CD4-positive, alpha-beta T cell (primary cell): ENCODE data around the gene LPIN2. TPM values are rescaled to one million over a fixed set of nuclear protein-coding genes. Genes with fewer than 3 reads are reported as not detected.
A peak's percentile ranks its signal among the peaks of the same experiment; 100 is the strongest.

ENCODE experiments used
- ATAC-seq: fragments of 200-7000 bp; cut with Tn5 transposase; one replicate; pipeline ENCODE4 v1.10.0; 2022; ENCODE audit warnings: mild to moderate bottlenecking; ENCODE audit not compliant: poor library complexity
- CTCF ChIA-PET: fragments of 350-600 bp; sonication (Branson Sonifier 250); formaldehyde crosslinking; loops from one replicate; lab custom pipeline; 2021; ENCODE audit warnings: antibody characterized with exemption, inconsistent platforms; lab: Charles Lee
- POLR2A ChIA-PET: fragments of 350-600 bp; sonication (Branson Sonifier 250); formaldehyde crosslinking; loops from one replicate; lab custom pipeline; 2021; ENCODE audit warnings: antibody characterized with exemption, inconsistent platforms; lab: Charles Lee
- DNase-seq, 14 experiments: peaks; one replicate each; pipeline ENCODE4 v3.0.0-alpha.2; 2013 to 2020; ENCODE audit warnings: mixed read lengths in 2 of 14
- H3K27ac ChIP-seq, 2 donors: one replicate each; pipeline versions ENCODE4 v1.5.1 to v1.7.0; 2013; ENCODE audit warnings: low read length in 2 of 2, low read depth in 1 of 2, mild to moderate bottlenecking in 1 of 2
- H3K27me3 ChIP-seq, 2 experiments: 1 replicate in 1 of 2; 2 replicates in 1 of 2; pipeline versions ENCODE4 v1.6.1 to v1.7.0; 2013; ENCODE audit warnings: low read length in 2 of 2, control low read depth in 1 of 2, mild to moderate bottlenecking in 1 of 2, moderate library complexity in 1 of 2; ENCODE audit not compliant: insufficient read depth in 2 of 2, control insufficient read depth in 1 of 2
- H3K36me3 ChIP-seq: one replicate; pipeline ENCODE4 v1.6.1; 2013; ENCODE audit warnings: low read length, control low read depth; ENCODE audit not compliant: insufficient read depth
- H3K4me1 ChIP-seq: one replicate; pipeline ENCODE4 v1.6.1; 2013; ENCODE audit warnings: low read length, control low read depth; ENCODE audit not compliant: insufficient read depth
- H3K4me3 ChIP-seq: one replicate; pipeline ENCODE4 v1.5.1; 2013; ENCODE audit warnings: mild to moderate bottlenecking, low read length, moderate library complexity
- H3K9me3 ChIP-seq, 2 experiments: 1 replicate in 1 of 2; 2 replicates in 1 of 2; pipeline versions ENCODE4 v1.6.1 to v1.7.0; 2013; ENCODE audit warnings: low read length in 2 of 2, mild to moderate bottlenecking in 2 of 2, control low read depth in 1 of 2, moderate library complexity in 1 of 2; ENCODE audit not compliant: control insufficient read depth in 1 of 2, insufficient read depth in 1 of 2
- H3K27ac Mint-ChIP-seq: one replicate; pipeline ENCODE4 v1.8.0; 2020; ENCODE audit warnings: mixed read lengths
- H3K27me3 Mint-ChIP-seq: one replicate; pipeline ENCODE4 v1.8.0; 2021; ENCODE audit warnings: mixed read lengths
- H3K36me3 Mint-ChIP-seq: one replicate; pipeline ENCODE4 v1.8.0; 2021; ENCODE audit warnings: low read depth, mixed read lengths
- H3K4me1 Mint-ChIP-seq: one replicate; pipeline ENCODE4 v1.8.0; 2021; ENCODE audit warnings: low read depth, mixed read lengths
- H3K4me3 Mint-ChIP-seq: one replicate; pipeline ENCODE4 v1.8.0; 2020; ENCODE audit warnings: mild to moderate bottlenecking, mixed read lengths
- H3K9me3 Mint-ChIP-seq: one replicate; pipeline ENCODE4 v1.8.0; 2020; ENCODE audit warnings: mixed read lengths
- CTCF ChIP-seq: fragments of 200-600 bp; IDR thresholded peaks from one replicate; pipeline ENCODE4 v1.8.0; 2022; ENCODE audit warnings: antibody characterized with exemption, mild to moderate bottlenecking
- intact Hi-C, 2 experiments: fragments of 100-400 bp; cut with DNase I in 1 of 2; cut with micrococcal nuclease in 1 of 2; formaldehyde crosslinking; loops; one replicate each; pipeline versions ENCODE4 v1.15.1 to v1.9.0; 2023 to 2025; cut with DNase I, micrococcal nuclease
- total RNA-seq, 174 experiments: library from RNA in 2 of 174; stranded (reverse) in 2 of 174; gene quantifications; one replicate each; pipeline ENCODE4 v1.2.3 and lab custom pipeline; 2021 to 2026

The LPIN2 gene
- total RNA-seq, 2 experiments from 2014 or later: 48.7 to 49.0 TPM

GRCh38 chr18:2985628-2986027, 27.3 kb downstream of the LPIN2 start:
- Mint-ChIP-seq H3K4me3 (no peak overlapping the region), H3K9me3 (no peaks in the 10 kb centered on the region), H3K27me3 (no peaks in the 10 kb centered on the region), H3K36me3 (peaks cover 27% of the 10 kb centered on the region), H3K27ac (peak overlapping the region; percentile 89), H3K4me1 (peaks cover 79% of the 10 kb centered on the region)
- Histone ChIP-seq H3K27me3 (no peaks in the 10 kb centered on the region), H3K4me1 (peaks cover 23% of the 10 kb centered on the region), H3K27ac (no peak overlapping the region), H3K9me3 (no peaks in the 10 kb centered on the region), H3K36me3 (peaks cover 3% of the 10 kb centered on the region), H3K4me3 (no peak overlapping the region)
- intact Hi-C loops: loop anchor here (1.0 to 10.0 kb wide), 3 partner anchors 25 to 191 kb away; no protein-coding TSS in a partner anchor
- ATAC-seq: peak; percentile 69
- CTCF ChIA-PET: interaction anchor here (0.5 to 2.6 kb wide), 25 partner anchors 9 to 609 kb away, joined by 3 to 32 read pairs (median 5); no protein-coding TSS in a partner anchor
- peak in 4 of 14 experiments; percentile 25 to 77 (median 75) for DNase-seq
- peak; percentile 74 for TF ChIP-seq CTCF
- POLR2A ChIA-PET: interaction anchor here (0.8 to 4.8 kb wide), 19 partner anchors 9 to 330 kb away, joined by 3 to 161 read pairs (median 5); partner anchors contain the start of genes LPIN2 and SMCHD1

- no peak overlapping the region for H3K27ac ChIP-seq
- Mint-ChIP-seq H3K9me3 (no peaks in the 10 kb centered on the region), H3K36me3 (peaks cover 24% of the 10 kb centered on the region), H3K4me1 (peaks cover 81% of the 10 kb centered on the region), H3K27ac (peak overlapping the region; percentile 89), H3K4me3 (peak overlapping the region; percentile 28), H3K27me3 (no peaks in the 10 kb centered on the region)
- peaks cover 31% of the 10 kb centered on the region for H3K4me1 ChIP-seq
- ATAC-seq (no peak), DNase-seq (peak in 2 of 14 experiments; percentile 41 to 50)
- ChIA-PET POLR2A (interaction anchor here (0.8 to 4.8 kb wide), 19 partner anchors 8 to 330 kb away, joined by 3 to 161 read pairs (median 5); partner anchors contain the start of genes LPIN2 and SMCHD1), CTCF (interaction anchor here (0.5 to 2.6 kb wide), 23 partner anchors 8 to 609 kb away, joined by 3 to 32 read pairs (median 5); no protein-coding TSS in a partner anchor)
- no peaks in the 10 kb centered on the region for H3K27me3 ChIP-seq
- intact Hi-C loops: loop anchor here (1.0 to 10.0 kb wide), 3 partner anchors 24 to 190 kb away; no protein-coding TSS in a partner anchor
- no peak overlapping the region for H3K4me3 ChIP-seq
- H3K36me3 ChIP-seq: peaks cover 3% of the 10 kb centered on the region
- H3K9me3 ChIP-seq: no peaks in the 10 kb centered on the region
- TF ChIP-seq CTCF: no peak
These were observed 28.2 kb downstream of the LPIN2 start for GRCh38 chr18:2984703-2985261.

- no peak for TF ChIP-seq CTCF
- H3K27ac ChIP-seq: no peak overlapping the region
- Mint-ChIP-seq H3K36me3 (peaks cover 23% of the 10 kb centered on the region), H3K4me1 (peaks cover 84% of the 10 kb centered on the region), H3K27ac (peak overlapping the region; percentile 89), H3K27me3 (no peaks in the 10 kb centered on the region), H3K4me3 (peak overlapping the region; percentile 32), H3K9me3 (no peaks in the 10 kb centered on the region)
- peaks cover 38% of the 10 kb centered on the region for H3K4me1 ChIP-seq
- ATAC-seq (no peak), DNase-seq (no peak)
- no peaks in the 10 kb centered on the region for H3K27me3 ChIP-seq
- POLR2A ChIA-PET: interaction anchor here (2.6 to 4.8 kb wide), 2 partner anchors 16 to 25 kb away, joined by 16 to 161 read pairs; no protein-coding TSS in a partner anchor
- H3K4me3 ChIP-seq: no peak overlapping the region
- intact Hi-C loops: loop anchor here in 1 of 2 experiments (10.0 kb wide), 1 partner anchor 189 kb away; no protein-coding TSS in a partner anchor
- CTCF ChIA-PET: interaction anchor here (1.4 kb wide), 1 partner anchor 16 kb away, joined by 4 read pairs; no protein-coding TSS in a partner anchor
- H3K9me3 ChIP-seq: no peaks in the 10 kb centered on the region
- peaks cover 3% of the 10 kb centered on the region for H3K36me3 ChIP-seq
These were observed 28.9 kb downstream of the LPIN2 start for GRCh38 chr18:2984091-2984490.
